Measurements from ENCODE around the gene COBL. TPM values are rescaled to one million over a fixed set of nuclear protein-coding genes. Genes with fewer than 3 reads are reported as not detected.

COBL gene
- total RNA-seq, 1 donor from 2014 or later: 1.2 TPM

- no peak overlapping the region for H3K27ac Mint-ChIP-seq
- TF ChIP-seq CTCF (IDR thresholded peaks at IDR 0.05; ENCODE audit: unreplicated experiment): no peak
- no peak for DNase-seq (ENCODE audit: low spot score in 2 of 2, unreplicated experiment in 2 of 2)
- H3K4me3 Mint-ChIP-seq: no peak overlapping the region
- peaks cover 6% of the 10 kb centered on the region for H3K4me1 Mint-ChIP-seq
- no peaks in the 10 kb centered on the region for H3K36me3 Mint-ChIP-seq
- peaks cover 17% of the 10 kb centered on the region for H3K9me3 Mint-ChIP-seq
- H3K27me3 Mint-ChIP-seq (ENCODE audit: low read depth): peaks cover 9% of the 10 kb centered on the region
These were observed 172.4 kb downstream of the COBL start for GRCh38 chr7:51144178-51144577.

GRCh38 chr7:51142741-51143385 lies 173.7 kb downstream of the COBL start:
- no peak for TF ChIP-seq CTCF (IDR thresholded peaks at IDR 0.05; ENCODE audit: unreplicated experiment)

DNA sequence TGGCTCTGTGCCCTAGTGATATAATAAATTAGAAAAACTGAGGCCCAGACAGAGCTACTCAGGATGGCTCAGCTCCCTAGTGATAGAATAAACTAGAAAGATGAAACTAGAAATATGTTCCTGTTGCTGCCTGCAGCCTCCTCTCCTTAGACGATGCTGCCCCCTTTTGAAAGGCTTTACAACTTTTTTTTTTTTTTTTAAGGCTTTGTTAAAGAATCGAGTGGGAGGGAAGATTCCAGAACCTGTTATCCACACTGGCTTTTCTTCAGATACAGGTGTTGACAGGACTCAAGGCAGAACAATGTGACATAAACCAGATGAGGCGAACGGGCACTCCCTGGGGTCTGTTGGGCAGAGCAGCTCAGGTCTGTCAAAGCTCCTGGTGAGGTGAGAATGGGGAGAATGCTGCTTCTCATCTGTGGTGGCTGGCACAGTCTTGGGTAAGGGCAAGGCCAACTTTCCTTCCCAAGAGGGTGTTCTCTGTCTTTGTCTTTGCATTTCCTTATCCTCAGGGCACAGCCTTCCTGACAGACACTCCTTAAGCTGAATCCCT lies 175.1 kb downstream of the COBL start:
- Mint-ChIP-seq H3K4me3 (no peak overlapping the region), H3K27ac (no peak overlapping the region), H3K36me3 (no peaks in the 10 kb centered on the region), H3K4me1 (peaks cover 6% of the 10 kb centered on the region), H3K27me3 (ENCODE audit: low read depth) (peaks cover 9% of the 10 kb centered on the region), H3K9me3 (peaks cover 3% of the 10 kb centered on the region)
- peak; percentile 37 for TF ChIP-seq CTCF (IDR thresholded peaks at IDR 0.05; ENCODE audit: unreplicated experiment)
- no peak for DNase-seq (ENCODE audit: low spot score in 2 of 2, unreplicated experiment in 2 of 2)

More at GRCh38 chr7:51142741-51143385, 173.7 kb downstream of the COBL start:
- peak overlapping the region; percentile 5 for H3K27ac Mint-ChIP-seq
- H3K4me3 Mint-ChIP-seq: no peak overlapping the region
- H3K27me3 Mint-ChIP-seq (ENCODE audit: low read depth): peaks cover 9% of the 10 kb centered on the region
- peaks cover 7% of the 10 kb centered on the region for H3K9me3 Mint-ChIP-seq
- H3K36me3 Mint-ChIP-seq: no peaks in the 10 kb centered on the region
- no peak for DNase-seq (ENCODE audit: low spot score in 2 of 2, unreplicated experiment in 2 of 2)
- peaks cover 6% of the 10 kb centered on the region for H3K4me1 Mint-ChIP-seq

DNA sequence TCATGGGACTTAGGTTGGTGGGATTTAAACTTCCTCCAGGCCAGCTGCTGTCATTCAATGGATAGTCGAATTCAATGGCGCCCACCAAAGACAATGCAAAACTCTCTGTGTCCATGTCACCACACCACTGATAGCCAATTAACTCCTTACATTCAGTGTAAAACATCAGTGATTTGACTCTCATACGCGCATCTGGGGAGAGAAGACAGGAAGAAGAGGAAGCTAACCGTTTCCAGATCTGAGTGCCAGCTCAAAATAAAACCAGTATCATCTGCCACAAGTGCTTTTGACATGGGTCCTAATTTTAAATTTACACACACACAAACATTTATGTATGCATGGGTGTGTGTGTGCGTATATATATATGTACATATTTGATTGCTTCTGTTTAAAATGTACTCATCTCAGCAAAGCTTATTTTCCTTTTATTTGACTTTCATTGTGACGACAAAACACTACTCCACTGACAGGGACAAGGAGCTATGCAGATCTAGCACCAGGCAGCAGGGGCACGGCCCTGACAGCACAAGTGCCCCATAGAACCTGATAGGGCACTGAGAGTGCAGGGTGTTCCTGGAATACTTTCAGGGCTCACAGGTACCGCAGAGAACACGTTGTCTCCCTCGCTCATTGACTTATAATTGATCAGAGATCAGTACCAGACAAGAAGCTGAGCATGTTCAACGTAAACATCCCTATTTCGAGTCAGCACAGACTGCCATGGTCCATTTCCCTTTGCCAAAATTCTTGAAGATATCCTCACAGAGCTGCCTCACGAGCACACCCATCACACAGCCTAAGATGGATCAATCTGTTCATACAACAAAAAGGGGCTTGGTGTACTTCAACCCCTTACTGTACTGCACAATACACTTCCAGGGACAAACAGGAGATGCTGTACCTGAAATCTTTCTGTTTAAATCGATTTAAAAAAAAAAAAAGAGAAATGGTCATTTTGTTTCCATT lies 176.1 kb downstream of the COBL start:
- DNase-seq (ENCODE audit: low spot score in 2 of 2, unreplicated experiment in 2 of 2): no peak
- H3K27me3 Mint-ChIP-seq (ENCODE audit: low read depth): peaks cover 9% of the 10 kb centered on the region
- no peaks in the 10 kb centered on the region for H3K36me3 Mint-ChIP-seq
- no peak overlapping the region for H3K27ac Mint-ChIP-seq
- H3K4me3 Mint-ChIP-seq: no peak overlapping the region
- H3K9me3 Mint-ChIP-seq: no peaks in the 10 kb centered on the region
- peaks cover 6% of the 10 kb centered on the region for H3K4me1 Mint-ChIP-seq
- TF ChIP-seq CTCF (IDR thresholded peaks at IDR 0.05; ENCODE audit: unreplicated experiment): no peak

- DNase-seq (ENCODE audit: low spot score in 2 of 2, unreplicated experiment in 2 of 2): no peak
- Mint-ChIP-seq H3K36me3 (no peaks in the 10 kb centered on the region), H3K27me3 (ENCODE audit: low read depth) (peaks cover 9% of the 10 kb centered on the region), H3K4me1 (peaks cover 6% of the 10 kb centered on the region), H3K4me3 (no peak overlapping the region), H3K27ac (no peak overlapping the region), H3K9me3 (no peaks in the 10 kb centered on the region)
- TF ChIP-seq CTCF (IDR thresholded peaks at IDR 0.05; ENCODE audit: unreplicated experiment): no peak
These were observed 176.8 kb downstream of the COBL start for GRCh38 chr7:51139796-51140195.

Data from mesothelial cell of epicardium (in vitro differentiated cells).